Measurements from ENCODE around the gene MNT.

MNT gene

DNA sequence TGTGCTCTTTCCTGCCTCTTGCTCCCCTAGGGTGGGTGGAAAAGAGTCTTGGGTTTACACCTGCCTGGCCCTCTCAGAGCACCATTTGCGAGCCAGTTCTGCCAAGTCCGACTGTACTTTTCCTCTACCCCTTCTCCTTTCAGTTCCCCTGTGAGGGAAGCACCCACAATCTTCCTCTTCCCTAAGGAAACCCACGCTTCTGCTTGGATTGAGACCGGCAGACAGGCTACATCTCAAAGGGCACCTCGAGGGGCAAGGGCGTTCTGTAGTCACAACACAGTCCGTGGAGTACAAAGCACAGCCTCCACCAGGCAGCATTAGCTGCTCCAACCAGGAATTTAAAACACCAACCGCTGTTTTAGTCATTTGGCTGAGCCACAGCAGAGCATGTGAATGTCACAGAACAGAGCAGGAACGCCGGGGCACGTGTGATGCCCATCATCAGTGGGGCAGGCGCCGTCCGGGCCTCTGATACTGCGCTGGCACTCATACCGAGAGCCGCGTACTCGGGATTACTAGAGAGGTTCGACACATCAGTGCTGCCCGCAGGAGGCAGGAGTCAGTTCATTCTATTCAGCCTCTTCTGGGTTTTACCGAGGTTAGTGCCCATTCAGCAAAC is 13.7 kb upstream of the MNT start:
- no peak for FAIRE-seq

DNA sequence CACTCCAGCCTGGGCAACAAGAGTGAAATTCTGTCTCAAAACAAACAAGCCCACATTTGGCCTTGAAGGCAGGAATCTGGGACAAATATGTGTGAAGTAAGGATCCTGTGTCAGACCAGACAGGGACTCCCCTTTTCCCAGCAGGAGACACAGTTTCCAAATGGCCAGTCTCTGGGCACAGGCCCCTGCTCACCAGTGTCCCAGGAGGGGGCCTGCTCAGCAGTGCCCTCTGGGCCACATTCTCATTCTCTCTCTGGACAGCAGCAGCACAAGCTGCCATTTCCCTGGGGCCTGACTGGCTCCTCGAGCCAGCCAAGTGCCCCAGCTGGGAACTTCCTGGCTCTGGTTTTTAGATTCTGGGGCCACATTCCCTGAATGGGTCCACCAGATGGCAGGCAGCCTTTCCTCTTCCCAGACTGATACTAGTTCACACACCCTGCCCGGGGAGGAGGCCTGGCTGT is 11.7 kb upstream of the MNT start:
- FAIRE-seq: no peak

DNA sequence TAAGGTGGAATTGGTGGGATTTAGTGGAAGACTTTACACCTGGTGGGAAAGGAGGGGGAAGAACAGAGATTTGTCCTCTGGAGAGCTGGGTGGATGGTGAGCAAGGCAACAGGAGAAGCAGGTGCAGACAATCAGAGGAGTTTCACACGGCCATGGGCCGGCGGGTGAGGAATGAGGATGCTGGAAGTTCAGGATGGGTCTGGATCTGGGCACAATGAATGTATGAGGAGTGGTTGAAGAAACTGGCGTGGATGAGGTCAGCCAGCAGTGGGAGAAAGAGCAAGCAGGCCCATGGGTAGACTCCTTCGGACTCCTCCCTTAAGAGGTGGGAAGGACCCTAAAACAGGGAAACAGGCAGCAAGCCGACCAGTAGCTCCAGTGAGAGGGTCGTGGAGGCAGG is 10.1 kb upstream of the MNT start:
- no peak for FAIRE-seq

DNA sequence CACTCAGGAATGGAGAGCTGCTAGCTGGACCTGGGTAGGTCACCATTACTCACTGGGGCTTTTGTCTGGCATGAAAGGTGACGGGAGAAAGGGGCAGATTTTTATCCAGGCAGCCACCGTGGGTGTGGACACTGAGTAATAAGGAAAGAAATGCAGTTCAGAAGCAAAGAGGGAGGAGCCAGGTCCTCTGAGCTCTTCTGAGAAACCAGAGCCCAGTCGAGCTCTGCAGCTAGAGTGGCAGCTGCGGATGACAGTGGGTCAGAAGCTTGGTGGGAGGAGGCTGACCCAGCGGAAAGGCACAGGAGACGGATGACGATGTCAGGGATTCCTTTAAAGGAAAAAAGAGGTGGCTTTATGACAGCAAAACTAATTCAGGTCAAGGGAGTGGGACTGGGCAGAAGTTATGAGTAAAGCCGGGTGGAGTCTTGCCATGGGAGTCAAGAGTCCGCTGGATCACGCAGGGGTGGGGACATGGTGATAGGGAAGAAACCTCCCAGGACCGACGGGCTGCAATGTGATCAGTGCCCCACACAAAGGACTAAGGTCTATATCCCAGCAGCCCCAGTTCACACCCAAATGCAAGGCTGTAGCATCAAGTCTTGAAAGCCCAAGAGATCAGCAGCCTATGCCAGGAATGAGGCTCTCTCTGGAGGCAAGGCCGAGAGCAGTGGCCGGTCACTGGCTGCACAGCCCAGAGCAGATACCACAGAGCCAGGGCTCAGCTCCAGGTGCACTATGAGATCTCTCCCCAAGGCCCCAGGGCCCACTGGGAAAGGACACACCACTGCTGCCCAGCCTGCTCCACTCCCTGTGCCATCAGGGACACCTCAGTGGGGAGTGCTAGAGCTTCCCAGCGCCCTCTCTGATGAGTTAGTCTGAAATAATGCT is 6.3 kb upstream of the MNT start:
- peak; percentile 64 for FAIRE-seq

DNA sequence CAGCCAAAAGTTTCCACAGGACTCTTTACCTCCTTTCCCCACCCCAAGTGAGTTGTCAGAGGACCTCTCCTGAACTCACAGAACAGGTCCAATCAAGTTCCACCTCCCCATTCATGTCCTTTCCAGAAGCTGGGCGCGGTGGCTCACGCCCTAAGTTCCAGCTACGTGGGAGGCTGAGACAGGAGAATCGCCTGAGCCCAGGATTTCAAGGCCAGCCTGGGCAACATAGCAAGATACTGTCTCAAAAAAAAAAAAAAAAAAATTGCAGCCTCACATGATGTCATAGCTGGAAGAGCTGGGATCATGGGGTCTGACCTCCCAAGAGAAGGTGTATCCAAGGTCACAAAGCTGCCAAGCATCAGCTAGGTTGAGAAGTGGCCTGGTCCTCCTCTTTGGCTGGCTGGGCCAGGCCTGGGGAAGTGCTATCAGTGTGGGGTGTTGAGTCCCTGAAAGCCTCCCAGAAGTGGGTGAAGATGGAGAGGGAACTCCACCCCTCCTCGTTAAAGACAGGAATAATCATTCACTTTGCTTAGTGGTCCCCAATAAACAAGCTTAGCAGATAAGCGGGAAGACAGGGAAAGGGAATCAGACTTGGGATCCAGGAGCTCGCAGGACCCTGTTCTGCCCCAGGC is 5.5 kb upstream of the MNT start:
- no peak for FAIRE-seq

DNA sequence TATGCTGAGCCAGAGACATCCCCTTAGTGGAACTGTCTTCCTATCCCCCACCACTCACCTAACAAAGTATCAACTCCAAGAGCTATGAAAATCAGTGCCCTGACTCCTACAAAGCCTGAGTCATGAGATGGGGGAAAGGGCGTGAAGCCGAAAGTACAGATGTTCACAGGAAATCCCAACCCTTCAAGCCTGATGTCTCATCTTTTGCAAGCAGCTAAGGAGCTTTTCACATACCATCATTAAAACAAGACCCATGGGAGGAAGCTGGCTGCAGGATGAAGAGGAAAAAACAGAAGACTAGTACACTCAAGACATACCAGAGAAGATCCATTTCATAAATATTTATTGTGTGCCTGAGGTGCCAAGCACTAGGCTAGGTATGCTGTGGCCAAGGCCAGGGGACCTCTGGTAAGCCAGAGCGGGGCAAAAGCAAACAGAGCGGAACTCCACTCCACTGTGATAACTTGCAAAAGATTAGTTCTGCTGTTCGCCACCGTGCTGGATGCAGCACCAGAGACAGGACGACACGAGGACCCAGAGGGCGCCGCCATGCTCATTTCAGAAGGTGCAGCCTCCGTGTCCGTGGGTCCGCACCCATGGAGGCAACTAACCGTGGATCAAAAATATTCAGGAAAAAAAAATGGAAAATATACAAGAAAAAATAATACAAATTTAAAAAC is 4.5 kb upstream of the MNT start:
- no peak for FAIRE-seq

DNA sequence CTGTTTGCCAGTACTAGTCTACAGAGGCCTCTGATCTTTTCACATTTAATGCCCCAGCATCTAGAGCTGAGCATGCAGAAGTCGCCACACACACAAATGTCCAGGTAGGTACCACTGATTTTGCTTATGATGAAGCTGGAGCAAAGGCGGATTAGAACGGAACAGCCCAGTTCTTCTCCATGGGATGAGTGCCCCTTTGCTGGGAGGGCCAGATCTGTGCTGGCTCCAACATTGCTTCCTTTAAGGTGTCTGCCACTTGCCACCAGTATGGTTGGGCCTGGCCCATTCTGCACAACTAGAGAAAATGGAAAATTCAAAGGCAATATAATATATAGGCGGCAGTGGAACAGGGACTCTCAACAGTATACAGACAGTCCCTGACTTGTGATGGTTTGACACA is 2.2 kb upstream of the MNT start:
- FAIRE-seq: no peak

DNA sequence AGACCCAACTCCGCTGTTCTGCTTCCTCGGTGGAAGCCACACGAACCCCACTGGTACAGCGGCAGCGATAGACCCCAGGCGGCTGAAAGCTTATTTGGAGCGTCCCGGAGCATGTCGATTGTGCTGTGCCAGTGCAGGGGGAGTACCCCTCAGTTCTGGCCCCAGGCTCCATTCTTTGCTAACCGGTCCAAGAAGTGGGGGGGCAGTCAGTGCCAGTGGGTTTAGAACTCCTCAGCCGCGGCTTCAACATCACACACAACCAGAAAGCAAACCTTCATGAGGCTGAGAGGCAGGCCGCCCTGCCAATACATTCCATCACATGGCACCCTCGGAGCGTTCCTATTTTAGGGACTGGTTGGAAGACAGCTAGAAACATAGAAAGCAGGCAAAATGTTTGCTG is 1.7 kb upstream of the MNT start:
- no peak for FAIRE-seq

DNA sequence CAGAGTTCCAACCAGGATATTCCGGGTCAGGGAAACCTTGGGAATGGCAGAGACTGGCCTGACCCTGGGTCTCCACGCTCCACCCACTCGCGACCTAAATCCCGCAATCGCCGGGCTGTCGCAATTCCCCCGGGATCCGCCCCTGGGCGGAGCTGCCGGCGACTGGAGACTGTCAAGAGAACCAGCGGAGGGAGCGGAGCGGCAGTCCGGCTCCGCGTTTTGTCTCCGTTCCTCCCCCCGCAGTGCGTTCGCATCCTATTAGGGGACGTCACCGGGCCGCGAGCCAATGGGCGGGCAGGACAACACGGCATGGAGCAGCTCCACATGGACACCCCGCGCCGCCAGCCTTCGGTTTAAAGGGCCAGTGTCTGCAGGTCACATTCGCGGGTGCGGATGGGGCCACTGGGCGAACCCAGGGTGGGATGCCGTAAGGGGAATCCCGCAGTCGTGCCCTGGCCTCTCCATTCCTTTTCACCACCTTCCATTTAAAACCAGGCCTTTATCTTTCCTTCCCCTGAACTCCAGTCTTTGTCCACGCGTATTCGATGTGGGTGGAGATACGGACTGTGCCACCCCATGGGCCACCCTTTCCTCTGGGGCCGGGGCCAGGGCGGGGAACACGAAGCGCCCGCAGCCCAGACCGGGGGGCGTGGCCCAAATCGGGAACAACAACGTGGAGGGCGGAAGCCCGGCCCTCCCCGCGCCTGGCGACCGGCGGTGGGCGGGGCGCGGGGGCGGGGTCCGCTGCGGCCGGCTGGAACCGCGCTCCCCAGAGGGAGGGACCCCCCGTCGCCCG is 764 bp upstream of the MNT start:
- FAIRE-seq: peak; percentile 95

DNA sequence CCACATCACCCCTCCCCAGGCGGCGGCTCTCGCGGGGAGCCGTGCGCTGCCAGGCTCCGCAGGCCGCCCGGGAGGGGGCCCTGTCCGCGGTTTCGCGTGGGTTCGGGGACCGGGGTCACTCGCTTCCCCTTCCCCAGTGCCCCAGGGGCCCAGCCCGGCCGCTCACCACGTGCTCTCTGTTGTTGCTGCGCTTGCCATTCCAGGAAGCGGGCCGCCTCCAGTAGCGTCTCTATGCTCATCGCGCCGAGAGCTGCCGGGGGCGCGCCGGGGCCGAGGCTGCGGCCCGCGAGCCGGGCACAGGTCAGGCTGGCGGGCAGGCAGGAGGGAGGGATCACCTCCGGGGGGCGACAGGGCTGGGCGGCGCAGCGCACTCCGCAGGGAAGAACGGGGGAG is 390 bp downstream of the MNT start:
- FAIRE-seq: no peak

DNA sequence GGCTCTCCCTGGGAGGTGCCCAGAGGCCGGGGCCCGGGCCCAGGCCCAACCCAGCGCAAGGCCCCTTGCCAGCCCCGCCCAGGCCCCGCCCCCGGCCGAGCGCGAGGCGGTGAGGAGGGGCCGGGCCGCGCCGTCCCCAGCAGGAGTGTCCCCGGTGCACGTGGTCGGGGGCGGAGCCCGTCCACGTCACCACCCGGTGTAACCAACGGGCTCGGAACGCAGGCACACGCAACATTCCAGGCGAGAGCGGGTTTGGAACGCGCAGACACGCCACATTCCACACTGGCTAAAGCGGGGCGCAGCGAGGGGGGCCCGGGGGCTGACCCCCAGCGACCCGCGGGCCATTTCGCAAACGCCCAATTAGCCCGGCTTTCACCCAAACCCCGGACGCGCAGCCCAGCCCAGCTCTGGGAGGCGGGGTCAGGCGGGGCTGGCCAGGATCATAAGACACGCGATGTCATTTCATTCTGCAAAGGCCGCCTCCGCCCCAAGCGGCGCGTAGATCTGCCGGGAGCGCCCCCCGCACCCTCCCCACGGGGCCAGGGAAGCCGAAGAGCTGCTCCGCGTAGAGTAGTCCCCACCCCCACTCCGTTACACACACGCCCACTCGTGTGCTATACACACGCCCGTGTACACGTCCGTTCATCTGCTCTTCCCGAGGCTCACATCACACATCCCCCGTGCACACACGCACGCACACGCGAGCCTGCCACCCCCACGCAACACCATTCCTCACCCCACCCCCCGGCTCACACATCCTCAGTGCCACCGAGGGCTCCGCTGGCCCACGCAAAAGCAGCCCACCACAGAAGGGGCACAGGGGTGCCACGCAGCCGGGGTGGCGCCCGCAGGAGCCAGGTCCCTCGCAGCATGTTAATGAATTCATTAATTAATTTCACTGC is 1.0 kb downstream of the MNT start:
- FAIRE-seq: no peak

DNA sequence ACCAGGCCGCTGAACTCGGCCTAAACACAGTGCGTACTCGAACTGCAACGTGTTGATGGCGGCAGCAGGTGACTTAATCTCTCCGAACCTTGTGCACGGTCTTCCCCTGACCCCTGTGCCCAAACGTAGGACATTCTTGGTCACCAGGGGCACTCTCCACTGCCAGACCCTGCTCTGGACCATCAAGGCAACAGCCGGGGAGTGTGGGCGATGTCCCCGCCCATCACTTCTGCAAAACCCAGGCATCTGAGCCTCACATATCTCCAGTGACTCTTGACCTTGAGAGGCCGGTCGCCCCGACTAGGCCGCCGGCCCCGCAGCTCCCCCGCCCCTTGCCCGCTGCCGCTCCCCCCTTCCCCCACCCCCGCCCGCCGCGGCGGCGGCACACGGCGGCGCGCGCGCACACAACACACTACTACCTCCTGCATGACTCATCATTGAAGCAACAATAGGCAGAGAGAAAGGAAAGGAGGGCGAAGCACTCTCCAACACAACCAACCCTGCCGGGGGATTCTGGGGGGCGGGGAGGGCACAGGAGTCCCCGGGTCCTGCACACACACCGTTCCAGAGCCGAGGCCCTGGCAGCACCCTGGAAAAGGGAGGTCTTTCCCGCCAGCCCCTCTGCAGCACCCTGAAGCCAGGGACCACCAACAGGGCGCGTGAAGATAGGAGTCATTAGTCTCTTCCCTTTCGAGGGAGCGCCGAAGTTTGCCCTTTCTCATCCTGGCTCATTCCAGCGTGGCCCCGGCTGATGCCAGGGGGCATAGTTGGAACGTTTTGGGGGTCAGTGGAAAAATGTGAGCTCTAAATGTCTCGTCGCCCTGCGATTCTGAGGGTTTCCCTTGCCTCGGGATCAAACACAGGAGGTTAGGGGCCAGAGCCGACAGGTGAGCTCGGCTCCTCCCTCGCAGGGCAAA is 1.9 kb downstream of the MNT start:
- no peak for FAIRE-seq

DNA sequence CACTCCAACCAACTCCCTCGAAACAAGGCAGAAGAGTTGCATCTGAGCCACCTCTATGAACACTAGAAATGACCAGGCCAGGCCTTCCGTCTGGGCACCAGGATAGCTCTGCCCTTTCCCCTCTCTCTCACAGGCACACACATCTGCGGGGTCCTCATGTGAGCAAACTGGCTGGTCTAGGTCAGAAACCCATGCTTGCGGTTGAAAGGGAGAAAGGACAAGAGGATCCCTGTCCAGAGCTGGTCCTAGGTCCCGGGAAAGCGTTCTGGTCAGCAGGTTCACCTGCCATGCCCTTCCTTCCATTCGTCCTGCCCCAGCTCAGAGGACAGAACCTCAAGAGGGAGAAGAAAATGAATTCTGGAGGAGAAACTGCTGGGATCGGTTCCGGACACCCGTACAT is 2.7 kb downstream of the MNT start:
- FAIRE-seq: no peak

DNA sequence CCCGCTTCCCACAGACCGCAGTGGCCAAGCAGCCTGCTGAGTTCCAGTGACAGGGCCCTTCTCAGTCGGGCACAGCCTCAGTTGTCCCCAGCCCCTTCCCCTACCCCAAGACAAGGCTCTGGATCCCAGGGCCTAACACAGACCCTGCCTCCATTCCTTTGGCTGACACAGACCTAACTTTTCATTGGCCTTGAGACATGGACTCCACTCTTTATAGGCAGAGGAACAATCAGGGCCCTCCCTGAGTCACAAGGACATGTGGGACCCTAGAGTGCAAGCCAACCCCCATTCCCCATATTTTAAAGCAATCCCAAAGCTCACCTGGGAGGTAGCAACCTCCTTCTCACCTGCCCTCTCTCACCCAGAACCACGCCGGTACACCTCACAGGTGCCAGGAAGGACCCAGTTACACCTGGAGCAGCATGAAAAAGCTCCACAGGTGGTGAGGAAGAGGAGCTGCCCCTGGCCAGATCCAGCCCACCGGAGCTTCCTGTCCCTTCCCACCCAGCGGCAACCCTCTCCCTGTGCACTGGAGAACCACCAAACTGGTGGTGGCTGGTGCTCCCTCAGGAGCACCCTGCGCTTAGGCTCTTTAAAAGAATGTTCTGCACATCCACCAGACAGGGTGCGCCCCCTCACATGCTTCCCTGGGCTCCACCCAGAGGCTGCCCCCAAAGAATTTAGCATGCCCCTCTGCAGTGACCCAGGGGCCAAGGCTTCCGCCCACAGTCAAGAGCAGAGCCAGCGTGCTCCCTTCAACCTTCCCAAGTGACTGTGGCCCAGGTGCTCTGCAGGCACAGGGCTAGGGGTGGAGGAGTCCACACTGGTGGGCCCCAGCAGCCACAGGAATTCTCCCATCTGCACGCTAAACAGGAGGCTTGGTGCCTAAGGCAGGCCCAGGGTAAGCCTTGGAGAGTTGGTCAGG is 3.4 kb downstream of the MNT start:
- FAIRE-seq: no peak

DNA sequence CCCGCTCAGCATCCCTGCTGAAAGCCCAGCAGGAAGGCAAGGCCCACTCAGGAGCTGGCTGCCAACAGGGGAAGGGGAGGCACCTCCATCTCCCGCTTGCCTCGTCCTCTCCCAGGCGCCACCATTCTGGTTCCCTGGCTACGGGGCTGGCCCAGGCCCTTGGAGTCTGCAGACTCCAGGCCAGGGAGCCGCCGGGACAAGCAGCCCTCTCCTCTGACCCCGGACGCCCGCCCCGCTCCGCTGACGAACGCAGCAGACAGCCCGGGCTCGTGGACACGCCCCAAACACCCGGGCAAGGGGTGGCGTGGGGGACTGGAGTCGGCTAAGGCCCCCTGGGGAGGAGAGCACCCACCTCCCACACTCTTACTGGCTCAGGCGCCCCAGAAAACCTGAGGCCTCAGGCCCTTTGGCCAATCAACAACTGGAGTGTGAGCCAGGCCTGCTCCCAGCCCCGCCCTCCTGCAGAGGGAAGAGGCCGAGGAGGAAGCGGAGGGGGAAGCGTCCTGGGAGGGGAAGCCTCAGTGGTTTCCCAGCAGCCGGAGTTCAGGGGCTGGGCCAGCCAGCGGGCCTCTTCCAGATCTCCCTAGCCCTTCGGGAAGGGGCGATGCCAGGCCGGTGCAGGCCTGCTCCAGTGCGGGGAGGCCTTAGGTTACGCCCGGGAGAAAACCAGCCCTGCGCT is 4.2 kb downstream of the MNT start:
- FAIRE-seq: peak; percentile 97

DNA sequence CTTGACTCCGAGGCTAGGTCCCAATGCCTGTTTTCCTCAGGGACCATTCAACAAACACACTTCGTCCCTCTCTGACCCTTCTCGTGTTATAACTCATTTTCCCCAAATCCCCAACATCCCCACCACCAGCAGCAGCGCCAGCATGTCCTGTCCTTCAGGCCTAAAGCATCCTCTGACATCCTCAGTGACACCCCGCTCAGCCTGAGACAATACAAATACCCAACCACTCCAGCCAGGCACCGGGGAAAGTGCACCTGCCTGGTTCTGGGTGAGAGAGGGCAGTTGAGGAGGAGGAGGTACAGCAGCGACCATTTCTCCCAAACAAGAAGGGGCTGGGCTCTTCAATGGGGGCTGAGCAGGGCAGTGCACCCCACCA is 4.7 kb downstream of the MNT start:
- FAIRE-seq: no peak

DNA sequence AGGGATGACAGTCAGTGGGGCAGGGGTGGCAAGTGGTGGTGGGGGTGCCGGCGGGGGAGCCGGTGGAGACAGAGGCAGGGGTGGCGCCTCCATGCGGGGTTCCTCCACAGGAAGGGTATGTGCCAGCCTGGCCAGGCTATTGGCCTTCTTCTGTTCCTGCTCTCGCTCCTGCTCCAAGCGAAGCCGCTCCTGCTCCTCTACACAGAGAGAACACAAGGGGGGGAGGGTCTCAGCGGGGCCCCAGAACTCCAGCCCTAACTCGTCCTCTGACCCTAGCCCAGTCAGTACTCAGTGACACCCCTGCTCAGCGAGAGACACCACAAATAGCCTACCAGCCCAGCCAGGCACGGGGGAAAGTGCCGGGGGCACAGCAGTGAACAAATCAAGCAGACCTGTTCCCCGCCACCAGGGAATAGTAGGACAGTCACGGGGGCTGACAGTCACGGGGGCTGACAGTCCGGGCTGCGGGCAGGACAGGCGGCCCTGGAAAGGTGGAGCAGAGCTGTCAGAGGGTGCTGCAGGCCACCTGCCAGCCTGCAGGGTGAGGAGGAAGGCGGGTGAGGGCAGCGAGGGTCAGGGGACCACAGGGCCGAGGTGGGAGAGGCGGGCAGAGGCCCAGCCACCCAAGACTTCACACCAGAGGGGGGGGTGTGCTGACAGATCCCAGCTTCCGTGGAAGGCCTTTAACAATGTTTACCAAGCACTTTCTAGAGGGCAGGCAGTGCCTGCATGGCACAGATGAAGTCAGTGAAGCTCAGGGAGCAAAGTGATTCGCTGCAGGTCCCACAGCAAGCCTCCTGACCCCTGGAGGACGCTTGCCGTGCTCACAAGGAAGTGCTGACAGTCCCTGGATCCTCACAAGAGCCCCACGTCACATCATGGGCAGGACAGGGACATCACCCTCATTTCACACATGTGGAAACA is 5.3 kb downstream of the MNT start:
- no peak for FAIRE-seq

All from endometrium (tissue), 2 donors.